ENCODE results near the gene ANKRD33B.
"Not testable (repeated sequence)": the region's sequence is repeated elsewhere in the genome, so short reads cannot be mapped to it uniquely, and the experiment has no call there.

ANKRD33B gene

DNA sequence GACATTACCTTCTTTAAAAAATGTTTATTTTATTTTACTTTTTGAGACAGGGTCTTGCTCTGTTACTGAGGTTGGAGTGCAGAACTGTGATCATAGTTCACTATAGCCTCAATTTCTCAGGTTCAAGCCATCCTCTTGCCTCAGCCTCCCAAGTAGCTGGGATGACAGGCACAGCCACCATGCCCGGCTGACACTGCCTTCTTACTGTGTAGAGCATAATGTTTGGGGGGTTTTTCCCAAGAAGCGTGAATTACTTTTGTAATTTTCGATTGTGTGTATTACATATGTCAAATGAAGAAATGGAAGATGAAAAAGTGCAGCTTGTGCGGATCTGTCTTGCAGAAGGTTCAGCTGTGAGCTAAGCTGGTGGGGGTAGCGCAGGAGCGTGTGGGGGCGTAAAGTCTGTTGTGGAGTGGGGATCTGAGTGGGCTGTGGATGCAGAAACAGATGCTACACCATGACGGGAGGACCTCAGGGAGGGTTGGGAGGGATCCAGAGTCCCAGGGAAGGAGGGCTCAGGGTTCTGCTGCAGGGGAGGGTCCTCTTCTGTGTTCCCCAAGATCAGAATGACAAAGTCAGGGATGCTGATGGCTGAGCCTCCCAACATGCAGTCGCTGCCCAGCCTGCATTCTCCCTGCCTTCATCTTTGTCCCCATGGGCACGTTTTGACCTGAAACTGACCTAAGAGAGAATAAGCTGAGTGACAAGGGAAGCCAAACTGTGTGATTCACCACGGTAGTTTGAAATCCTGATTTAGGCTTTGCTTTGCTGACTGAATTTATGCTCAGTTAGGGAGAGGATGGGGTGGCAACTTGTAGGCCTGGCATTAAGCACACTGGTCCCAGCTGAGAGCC, 6.8 kb upstream of the ANKRD33B start:
- DNase-seq (ENCODE audit: low read depth), result no peak

DNA sequence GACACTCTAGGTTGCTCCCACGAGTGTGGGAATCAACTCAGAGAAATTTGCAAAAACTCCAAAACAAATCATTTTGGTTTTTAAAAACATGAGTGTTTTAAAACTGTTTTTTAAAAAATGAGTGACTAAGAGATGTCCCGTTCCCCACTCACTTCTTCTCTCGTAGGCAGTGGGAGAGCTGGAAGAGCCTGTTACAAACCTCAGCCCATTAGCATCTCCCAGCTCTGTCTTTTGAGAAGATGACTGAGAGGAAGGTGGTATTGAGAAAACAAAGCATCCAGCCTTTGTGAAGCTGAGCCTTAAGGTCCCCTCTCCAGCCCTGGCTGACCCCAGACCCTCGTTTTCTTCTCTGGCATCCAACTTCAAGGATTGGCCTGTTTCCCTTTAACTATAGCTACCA, 4.7 kb upstream of the ANKRD33B start:
- DNase-seq (ENCODE audit: low read depth), result no peak

DNA sequence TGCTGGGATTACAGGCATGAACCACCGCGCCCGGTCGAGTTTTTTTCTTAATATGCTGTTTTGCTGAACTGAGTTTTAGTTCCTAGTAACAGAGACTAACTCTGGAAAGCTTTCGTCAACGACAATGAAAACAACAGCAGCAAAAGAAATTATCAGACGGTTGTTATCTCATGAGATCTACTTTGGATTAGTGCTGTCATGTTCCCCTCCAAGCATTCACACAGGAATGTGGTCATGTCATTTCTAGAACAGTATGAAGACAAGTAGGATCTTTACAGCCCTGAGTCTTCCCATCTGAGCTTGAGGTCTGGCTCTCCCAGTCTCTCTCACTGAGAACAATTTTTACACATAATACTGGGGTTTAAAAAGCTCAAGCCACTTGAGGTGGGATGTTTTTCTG, 4.0 kb upstream of the ANKRD33B start:
- peak; percentile 91 for DNase-seq (ENCODE audit: low read depth)

DNA sequence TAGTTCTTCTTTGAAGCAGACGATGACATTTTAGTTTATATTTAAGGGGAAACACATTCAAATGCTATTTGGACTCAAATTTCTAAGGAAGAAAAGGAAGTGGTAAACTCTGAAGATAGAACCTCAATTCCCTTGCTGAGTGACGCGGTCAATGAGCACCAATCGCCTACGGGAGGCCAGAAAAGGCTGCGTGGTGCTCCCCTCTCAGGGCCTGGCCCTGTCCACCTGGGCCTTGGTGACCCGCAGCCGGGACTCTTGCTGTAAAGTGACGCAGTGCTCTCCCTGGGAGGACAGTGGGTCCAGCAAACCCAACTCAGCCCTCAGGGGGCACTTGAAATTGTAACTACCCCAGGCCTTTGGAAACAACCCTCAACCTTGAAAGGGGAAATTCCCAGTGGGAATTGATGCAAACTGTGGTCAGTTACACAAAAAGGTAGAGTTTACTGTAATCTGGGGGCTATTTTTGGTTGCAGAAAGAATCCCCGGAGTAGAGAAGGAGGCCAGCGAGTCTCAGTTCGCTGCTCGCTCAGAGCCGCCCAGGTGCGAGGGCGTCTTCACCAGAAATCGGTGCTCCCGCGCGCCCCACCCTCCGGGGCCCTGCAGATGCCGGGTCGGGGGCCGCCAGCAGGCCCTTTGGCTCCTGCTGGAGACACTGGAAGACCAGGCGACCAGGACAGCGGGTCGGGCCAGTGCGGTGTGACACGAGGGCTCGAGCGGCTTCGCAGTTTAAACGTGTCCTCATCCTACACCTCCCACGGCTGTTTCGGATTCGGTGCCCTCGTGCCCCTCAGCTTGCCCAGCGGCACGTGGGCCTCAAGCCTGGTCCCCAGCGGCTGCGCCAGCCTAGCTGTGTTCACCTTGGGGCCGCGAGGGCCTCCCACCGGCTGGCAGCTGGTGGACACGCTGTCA, 1.4 kb upstream of the ANKRD33B start:
- no peak for DNase-seq (ENCODE audit: low read depth)

DNA sequence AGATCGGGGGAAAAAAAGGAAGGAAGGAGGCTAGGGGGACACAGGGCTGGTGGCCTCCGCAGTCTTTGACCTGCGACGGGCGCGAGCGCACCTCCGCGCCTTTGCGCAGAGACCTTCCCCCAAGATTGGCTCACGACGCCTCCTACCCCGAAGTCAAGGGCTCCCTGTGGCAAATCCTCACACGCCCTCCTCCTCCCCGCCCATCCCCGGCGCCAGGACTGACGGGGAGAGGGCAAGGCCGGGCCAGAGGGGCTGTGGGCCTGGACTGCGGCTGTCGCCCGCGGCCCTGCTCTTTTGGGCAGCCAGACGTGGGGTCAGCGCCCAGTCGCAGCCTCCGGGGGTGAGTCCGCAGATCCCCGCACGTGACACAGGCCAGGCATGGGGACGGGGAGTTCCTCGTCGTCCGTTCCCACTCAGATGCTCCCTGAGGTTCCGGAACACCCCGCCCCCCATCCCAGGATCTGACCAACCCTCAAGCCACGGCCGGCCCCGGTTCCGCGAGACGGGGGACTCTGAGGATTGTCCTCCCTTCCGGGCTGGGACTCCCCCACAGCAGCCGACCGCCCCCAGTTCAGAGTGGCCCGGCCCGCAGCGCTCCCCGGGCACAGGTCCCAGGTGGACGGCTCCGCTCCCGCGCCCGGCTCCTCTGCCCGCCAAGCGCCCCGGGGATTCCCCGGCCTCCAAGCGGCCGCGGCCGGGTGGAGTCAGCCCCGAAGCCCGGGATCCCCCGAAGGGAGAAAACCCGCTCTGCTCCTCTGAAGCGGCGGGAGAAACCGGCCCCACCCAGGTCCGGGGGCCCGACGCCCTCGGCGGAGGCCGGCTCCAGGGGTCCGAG, 543 bp upstream of the ANKRD33B start:
- no peak for DNase-seq (ENCODE audit: low read depth)

DNA sequence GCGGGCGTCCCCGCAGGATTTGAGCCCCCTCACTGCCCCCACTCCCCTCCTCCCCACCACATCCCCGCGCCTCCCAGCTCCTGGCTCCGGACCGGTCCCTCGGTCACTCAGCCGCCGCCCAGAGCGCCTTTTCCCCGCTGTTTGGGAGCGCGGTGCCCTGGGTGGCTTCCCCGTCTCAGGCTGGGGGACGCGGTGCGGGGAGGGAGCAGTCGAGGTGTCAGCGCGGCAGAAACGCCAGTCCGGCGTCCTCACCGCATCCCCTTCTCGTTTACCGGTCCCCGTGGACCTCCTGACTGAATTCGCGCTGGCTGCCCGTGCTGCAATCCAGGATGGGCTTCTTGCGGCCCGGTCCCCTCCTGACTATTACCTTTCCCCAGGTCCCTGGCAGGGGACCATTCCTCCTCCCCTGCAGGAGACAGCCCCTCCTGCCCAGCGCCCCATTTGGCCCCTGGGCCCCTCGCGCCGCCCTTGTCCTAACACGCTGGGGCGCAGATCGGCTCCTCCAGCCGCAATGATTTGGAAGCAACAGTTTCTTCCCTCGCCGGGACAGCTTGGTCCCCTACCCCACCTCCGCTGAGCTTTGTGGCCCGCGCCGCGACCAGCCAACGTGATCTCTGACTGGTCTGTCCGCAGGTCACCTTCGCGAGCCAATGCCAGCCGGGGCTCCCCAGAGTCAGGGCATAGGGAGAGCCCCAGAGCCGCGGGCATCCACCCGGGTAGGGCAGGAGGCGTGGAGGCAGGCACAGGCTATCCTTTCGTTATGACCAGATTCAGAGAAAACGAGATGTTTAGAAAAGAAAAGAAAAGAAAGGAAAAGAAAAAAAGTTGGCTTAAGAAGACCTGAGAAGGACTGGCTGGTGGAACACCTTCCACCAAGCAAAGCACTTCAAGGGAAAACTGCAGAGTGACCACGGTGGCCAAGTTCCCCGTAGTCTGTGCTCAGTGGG, 1.2 kb downstream of the ANKRD33B start:
- no peak for DNase-seq (ENCODE audit: low read depth)

DNA sequence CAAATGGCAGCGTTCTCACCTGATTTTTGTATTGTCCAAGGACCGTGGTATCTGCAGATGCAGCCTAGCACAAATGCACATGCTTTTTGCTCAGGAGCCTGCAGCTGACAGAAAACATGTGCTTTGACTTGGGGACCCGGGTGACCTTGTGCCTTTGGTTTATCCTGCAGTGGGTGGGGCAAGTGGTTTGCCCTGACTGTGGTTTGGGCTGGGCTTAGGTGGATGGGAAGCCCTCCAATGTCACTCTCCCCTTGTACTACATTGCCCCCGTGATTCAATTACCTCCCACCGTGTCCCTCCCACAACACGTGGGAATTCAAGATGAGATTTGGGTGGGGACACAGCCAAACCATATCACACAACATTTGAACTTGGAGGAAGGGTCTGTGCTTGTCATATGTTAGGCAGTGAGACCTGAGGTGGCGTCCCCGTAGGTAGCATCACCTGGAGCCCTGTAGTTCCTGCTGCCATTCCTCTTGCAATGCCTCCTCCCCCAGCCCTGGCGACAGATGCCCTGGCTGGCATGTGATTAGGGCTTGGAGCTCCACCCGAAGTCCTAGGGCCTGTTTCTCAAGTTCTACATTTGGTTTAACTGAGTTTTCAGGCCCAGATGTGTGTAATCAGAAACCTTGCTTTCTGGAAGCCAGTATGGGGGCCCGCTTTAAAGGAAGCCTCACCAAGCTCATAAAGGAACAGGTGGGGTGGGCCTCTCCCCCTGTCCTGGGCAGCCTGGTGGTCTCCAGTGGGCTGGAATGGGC, 2.1 kb downstream of the ANKRD33B start:
- no peak for DNase-seq (ENCODE audit: low read depth)

DNA sequence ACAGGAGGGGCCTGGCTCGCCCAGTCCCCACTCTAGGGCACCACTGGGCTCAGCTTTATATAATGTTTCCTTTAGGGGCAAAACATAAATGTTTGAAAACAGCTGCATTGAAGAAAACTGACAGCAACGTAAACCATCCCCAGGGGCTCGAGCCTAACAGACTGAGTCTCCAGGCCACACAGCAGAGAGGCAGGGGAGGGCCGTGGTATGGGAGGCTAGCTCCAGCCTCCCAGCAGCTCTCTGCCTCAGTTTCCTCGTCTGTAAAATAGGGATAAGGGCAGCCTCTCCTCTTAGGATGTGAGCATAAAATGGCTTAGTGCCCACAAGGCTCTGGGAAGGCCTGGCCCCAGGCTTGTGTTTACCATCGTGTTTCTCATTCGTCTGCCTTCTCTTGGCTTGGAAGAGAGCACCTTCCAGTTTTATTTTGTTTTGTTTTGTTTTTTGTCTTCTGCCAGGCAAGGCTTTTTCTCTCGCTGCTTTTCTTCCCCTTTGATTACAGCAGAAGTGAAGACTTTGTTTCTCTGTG, 2.7 kb downstream of the ANKRD33B start:
- DNase-seq (ENCODE audit: low read depth), result no peak

DNA sequence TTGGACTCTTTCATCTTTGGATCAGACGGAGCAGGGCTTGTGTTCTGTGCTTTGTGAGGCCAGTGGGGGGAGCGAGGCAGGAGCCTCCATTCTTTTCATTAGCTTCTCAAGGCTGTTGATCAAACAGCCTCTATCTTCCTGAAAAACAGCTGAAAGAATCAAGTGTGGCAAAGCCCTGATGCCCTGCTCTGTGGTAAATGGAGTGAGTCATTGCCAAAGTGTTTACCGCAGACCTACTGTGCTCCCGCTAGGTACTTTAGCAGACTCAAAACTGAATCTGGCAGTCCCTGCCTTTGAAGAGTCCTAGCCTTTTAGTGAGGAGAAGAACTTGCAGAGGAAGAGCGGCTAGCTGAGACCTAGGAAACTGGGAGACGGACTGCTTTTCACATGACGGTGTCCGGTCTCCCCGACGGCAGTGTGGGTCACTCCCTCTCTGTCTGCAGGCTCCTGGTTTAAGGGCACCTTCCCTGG, 3.3 kb downstream of the ANKRD33B start:
- peak; percentile 54 for DNase-seq (ENCODE audit: low read depth)

DNA sequence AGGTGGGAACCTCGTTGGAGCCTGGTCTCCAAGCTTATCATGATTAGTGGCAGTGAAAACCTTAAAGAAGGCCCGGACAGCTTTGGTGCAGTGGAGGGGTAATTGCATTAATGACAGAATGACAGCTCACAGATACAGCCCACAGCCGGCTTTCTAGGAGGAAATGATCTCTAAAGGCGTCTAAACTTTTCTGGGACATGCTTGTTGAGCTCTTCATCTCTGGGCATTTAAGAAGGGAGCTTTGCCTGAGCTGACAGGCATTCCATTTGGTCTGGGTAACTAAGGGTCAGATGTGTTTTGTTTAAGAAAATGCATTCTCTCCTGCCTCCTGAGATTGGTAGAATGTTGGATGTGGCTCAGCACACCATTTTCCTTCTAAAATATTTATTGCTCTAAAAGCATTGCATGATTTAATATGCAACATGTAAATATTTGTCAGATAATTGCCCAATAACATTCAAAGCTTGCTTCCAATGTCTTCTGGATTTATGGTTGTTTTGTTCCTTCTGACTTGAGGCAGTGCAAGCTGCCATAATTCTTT, 4.0 kb downstream of the ANKRD33B start:
- DNase-seq (ENCODE audit: low read depth), result peak; percentile 84

DNA sequence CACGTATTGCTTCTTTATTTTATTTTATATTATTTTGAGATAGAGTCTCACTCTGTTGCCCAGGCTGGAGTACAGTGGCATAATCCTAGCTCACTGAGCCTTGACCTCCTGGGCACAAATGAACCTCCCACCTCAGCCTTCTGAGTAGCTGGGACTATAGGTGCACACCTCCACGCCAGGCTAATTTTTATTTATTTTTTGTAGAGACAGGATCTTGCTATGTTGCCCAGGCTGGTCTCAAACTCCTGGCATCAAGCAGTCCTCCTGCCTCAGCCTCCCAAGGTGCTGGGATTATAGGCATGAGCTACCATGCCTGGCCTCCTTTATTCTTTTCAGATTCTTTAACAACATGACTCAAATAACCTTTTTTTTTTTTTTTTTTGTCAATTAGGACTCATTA, 6.7 kb downstream of the ANKRD33B start:
- not testable (repeated sequence) for DNase-seq (ENCODE audit: low read depth)

DNA sequence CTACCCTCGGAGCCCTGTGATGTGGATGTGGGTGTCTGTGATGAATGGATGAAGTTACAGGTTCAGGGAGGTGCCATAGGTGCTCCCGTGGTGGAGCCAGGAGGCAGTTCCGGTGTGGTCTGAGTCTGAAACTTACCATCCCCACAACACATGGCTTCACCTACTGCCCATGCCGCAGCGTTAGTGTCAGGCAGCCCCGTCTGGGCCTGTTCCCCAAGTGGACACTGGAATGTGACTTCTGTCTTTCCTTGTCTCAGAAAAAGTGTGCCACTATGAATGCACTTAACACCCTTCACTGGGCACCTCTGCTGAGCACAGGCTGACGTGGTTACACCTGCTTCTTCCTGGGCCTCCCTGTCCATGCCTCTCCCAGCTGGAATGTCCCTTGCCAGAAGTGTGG, 8.6 kb downstream of the ANKRD33B start:
- no peak for DNase-seq (ENCODE audit: low read depth)

DNA sequence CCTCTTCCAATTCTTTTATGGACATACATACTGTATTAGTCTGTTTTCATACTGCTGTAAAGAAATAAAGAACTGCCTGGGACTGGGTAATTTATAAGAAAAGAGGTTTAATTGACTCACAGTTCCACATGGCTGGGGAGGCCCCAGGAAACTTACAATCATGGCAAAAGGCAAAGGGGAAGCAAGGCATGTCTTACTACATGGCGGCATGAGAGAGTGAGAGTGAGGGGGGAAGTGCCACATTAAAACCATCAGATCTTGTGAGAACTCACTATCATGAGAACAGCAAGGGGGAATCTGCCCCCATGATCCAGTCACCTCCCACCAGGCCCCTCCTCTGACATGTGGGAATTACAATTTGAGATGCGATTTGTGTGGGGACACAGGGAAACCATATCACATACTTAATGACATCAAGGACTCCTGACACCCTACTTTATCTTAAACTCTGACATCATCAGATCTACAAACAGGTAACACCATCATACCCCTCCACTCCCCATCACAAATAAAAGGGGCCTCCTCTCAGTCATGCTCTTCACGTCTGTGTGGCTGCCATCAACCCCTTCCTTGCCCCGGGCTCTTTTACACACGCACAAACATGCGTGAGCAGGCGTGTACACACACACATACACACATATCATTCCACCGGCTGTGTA, 9.7 kb downstream of the ANKRD33B start:
- DNase-seq (ENCODE audit: low read depth), result no peak

DNA sequence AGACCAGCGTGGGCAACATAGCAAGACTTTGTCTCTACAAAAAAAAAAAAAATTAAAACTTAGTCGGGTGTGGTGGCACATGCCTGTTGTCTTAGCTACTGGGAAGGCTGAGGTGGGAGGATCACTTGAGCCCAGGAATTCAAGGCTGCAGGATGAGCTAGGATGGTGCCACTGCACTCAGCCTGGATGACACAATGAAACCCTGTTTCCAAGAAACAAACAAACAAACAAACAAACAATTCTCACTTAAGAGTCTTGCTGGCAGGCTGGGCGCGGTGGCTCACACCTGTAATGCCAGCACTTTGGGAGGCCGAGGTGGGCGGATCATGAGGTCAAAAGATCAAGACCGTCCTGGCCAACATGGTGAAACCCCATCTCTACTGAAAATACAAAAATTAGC, 11.0 kb downstream of the ANKRD33B start:
- DNase-seq (ENCODE audit: low read depth), result not testable (repeated sequence)

DNA sequence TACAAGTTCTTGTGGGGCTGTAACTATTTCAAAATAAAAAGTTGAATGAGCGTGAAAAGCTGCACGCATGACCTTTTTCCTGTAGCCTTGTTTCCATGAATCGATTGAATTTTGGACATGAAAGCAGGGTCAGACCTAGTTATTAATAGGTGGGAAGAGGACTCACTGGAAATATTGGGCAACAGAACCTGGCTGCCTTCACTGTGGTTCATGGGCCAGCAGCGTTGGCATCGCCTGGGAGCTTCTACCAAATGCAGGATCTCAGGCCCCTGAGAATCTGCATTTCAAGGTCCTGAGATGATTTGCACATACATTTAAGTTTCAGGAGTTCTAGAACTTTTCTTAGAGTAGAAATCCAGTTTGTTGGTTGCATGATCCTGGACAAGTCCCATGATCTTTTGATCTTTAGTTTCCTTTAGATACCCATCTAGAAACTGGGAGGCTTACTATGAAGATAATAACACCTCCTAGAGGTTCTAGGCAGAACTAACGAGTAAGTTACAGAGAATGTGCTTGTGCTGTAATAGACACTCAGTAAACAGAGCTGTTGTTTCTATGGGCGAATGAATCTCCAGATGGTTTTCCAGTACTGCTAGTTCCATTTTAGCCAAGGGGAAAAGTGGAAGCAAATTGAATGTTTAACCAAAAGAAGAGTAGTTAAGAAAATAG, 12.4 kb downstream of the ANKRD33B start:
- no peak for DNase-seq (ENCODE audit: low read depth)

DNA sequence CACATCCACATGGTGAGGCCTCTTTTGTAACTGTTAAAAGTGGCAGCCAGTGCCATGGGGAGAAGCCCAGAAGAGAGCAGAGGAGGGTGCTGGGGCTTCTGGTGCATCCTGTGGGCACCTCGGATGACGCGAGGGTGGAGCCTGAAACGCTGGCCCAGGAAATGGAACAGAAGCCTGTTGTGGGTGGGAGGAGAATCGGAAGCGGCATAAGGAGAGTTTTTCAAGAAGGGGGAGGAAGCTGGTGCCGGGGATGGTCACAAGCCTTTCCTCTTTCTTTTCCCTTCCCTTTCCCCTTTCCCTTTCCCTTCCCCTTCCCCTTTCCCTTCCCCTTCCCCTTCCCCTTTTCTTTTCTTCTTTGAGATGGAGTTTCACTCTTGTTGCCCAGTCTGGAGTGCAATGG, 12.9 kb downstream of the ANKRD33B start:
- no peak for DNase-seq (ENCODE audit: low read depth)

DNA sequence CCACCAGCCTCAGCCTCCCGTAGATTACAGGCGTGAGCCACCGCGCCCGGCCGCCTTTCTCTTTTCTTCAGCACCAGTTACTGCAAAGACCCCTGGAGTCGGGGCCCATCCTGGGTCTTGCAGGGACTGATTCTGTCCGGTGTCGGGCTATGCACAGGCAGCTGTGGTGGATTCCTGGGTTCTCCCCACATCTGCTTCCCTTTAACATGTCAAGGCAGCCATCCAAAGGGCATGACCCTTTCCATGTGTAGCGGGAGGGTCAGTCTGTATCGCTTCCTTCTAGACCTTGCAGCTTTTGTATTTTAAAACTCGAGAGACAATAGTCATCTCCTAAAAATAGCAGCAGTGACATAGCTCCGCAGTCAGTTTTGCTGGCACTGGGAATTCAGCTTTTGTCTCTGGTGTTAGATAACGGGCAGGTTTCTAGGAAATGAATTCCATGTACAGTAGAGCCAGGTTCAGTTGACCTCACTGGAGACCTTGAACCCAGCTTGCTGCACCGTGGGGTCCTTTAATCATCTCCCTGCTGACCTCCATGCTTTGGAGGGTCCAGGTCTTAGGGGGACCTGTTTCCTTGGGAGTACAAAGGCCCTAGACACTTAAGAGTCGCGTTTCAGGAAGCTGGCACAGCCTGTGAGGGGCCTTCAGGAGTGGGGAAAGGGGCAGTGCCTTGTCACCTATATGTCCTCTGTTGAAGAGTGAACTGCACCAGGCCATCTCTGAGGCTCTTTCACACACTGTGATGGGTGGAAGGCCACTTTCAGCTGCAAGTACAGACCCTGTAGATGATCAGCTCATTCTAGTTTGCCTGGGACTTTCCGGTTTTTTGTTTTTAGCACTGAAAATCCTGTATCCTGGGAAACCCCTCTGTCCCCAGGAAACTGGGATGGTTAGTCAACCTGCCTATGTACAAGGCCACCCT, 13.8 kb downstream of the ANKRD33B start:
- DNase-seq (ENCODE audit: low read depth), result no peak

Data from amniotic epithelial cell (primary cell).